ENCODE measurements around the gene RSPO4. TPM values are rescaled to one million over a fixed set of nuclear protein-coding genes. Genes with fewer than 3 reads are reported as not detected.

Gene RSPO4
- total RNA-seq, 2 donors from 2014 or later: 3.8 to 7.6 TPM

- no peaks in the 10 kb centered on the region for H3K36me3 ChIP-seq (ENCODE audit: control insufficient read depth, insufficient read depth, low read length)
- H3K27ac ChIP-seq (ENCODE audit: low read depth, low read length): no peak overlapping the region
- TF ChIP-seq CTCF (conservative IDR thresholded peaks at IDR 0.05): no peak
- Mint-ChIP-seq H3K36me3 (ENCODE audit: low read depth) (no peaks in the 10 kb centered on the region), H3K9me3 (peaks cover 5% of the 10 kb centered on the region), H3K4me3 (no peak overlapping the region), H3K4me1 (no peaks in the 10 kb centered on the region), H3K27me3 (ENCODE audit: insufficient read depth) (peaks cover 6% of the 10 kb centered on the region), H3K27ac (no peak overlapping the region)
- 87 to 90% methylated on average over 2 to 4 of the region's 4 CpGs for WGBS, 2 experiments (ENCODE audit: insufficient coverage in 1 of 2, insufficient read length in 1 of 2)
- no peak overlapping the region for H3K4me3 ChIP-seq (ENCODE audit: low read length)
- no peaks in the 10 kb centered on the region for H3K4me1 ChIP-seq (ENCODE audit: control insufficient read depth, insufficient read depth, low read length)
- H3K27me3 ChIP-seq (ENCODE audit: control insufficient read depth, insufficient read depth, low read length, poor library complexity, severe bottlenecking): peaks cover 6% of the 10 kb centered on the region
- H3K9ac ChIP-seq (ENCODE audit: extremely low read depth, low read length, poor library complexity, severe bottlenecking): no peak overlapping the region
- no peak for DNase-seq
- H3K9me3 ChIP-seq (ENCODE audit: control insufficient read depth, low read length): no peaks in the 10 kb centered on the region
Measured at GRCh38 chr20:969868-970267, 32.2 kb downstream of the RSPO4 start.

- Histone ChIP-seq H3K36me3 (ENCODE audit: control insufficient read depth, insufficient read depth, low read length) (no peaks in the 10 kb centered on the region), H3K27me3 (ENCODE audit: control insufficient read depth, insufficient read depth, low read length, poor library complexity, severe bottlenecking) (peaks cover 6% of the 10 kb centered on the region), H3K9me3 (ENCODE audit: control insufficient read depth, low read length) (no peaks in the 10 kb centered on the region), H3K4me1 (ENCODE audit: control insufficient read depth, insufficient read depth, low read length) (no peaks in the 10 kb centered on the region), H3K27ac (ENCODE audit: low read depth, low read length) (no peak overlapping the region), H3K4me3 (ENCODE audit: low read length) (no peak overlapping the region), H3K9ac (ENCODE audit: extremely low read depth, low read length, poor library complexity, severe bottlenecking) (no peak overlapping the region)
- TF ChIP-seq CTCF (conservative IDR thresholded peaks at IDR 0.05): no peak
- Mint-ChIP-seq H3K27me3 (ENCODE audit: insufficient read depth) (peaks cover 6% of the 10 kb centered on the region), H3K4me3 (no peak overlapping the region), H3K9me3 (peaks cover 5% of the 10 kb centered on the region), H3K27ac (no peak overlapping the region), H3K4me1 (no peaks in the 10 kb centered on the region), H3K36me3 (ENCODE audit: low read depth) (no peaks in the 10 kb centered on the region)
- 91 to 92% methylated on average over 15 to 16 of the region's 16 CpGs for WGBS, 2 experiments (ENCODE audit: insufficient coverage in 1 of 2, insufficient read length in 1 of 2)
- peak; percentile 62 for DNase-seq
Measured at GRCh38 chr20:967796-968742, 34.0 kb downstream of the RSPO4 start.

GRCh38 chr20:965956-966355 is 36.2 kb downstream of the RSPO4 start:
- no peak overlapping the region for H3K27ac ChIP-seq (ENCODE audit: low read depth, low read length)
- H3K27me3 Mint-ChIP-seq (ENCODE audit: insufficient read depth): peaks cover 6% of the 10 kb centered on the region
- H3K9ac ChIP-seq (ENCODE audit: extremely low read depth, low read length, poor library complexity, severe bottlenecking): no peak overlapping the region
- H3K27me3 ChIP-seq (ENCODE audit: control insufficient read depth, insufficient read depth, low read length, poor library complexity, severe bottlenecking): peaks cover 6% of the 10 kb centered on the region
- H3K4me1 ChIP-seq (ENCODE audit: control insufficient read depth, insufficient read depth, low read length): no peaks in the 10 kb centered on the region
- H3K4me3 ChIP-seq (ENCODE audit: low read length): no peak overlapping the region
- no peaks in the 10 kb centered on the region for H3K4me1 Mint-ChIP-seq
- H3K4me3 Mint-ChIP-seq: no peak overlapping the region
- peaks cover 5% of the 10 kb centered on the region for H3K9me3 Mint-ChIP-seq
- no peaks in the 10 kb centered on the region for H3K9me3 ChIP-seq (ENCODE audit: control insufficient read depth, low read length)
- WGBS, 2 experiments (ENCODE audit: insufficient coverage in 1 of 2, insufficient read length in 1 of 2): 85 to 87% methylated on average over 9 of the region's 9 CpGs
- no peaks in the 10 kb centered on the region for H3K36me3 ChIP-seq (ENCODE audit: control insufficient read depth, insufficient read depth, low read length)
- H3K27ac Mint-ChIP-seq: no peak overlapping the region
- TF ChIP-seq CTCF (conservative IDR thresholded peaks at IDR 0.05): no peak
- H3K36me3 Mint-ChIP-seq (ENCODE audit: low read depth): no peaks in the 10 kb centered on the region
- DNase-seq: no peak

Measured in endodermal cell (in vitro differentiated cells).